ENCODE measurements around the gene TTC9.

DNA sequence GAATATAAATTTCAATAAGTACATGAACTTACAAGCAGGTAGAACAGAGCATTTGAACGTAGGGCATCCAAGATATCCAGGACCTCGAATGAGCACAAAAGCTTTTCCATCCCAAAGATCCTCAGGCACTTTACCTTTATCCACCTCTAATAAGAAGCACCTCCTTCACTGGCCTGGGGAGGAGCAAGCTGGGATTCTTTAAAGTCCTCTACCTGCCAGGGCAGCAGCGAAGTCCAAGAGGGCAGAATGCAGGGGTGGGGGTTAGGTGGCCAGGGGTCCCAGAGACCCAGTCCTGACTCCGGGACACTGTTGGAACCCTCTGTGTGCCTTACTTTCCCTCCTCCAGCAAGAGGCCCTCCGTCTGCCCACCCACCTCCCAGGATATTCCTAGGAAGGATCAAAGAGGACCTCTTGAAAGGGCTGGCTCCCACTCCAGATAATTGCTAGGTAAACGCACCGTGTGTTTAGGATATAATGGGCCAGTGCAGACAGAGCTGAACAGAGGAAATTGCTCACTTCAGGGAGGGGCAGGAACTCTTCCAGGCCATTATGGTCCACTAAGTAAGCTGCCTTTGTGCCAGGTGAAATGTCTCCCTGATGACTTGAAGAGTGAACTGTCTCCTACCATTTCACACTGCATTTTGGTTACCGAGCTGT lies 68.1 kb downstream of the TTC9 start:
- TF ChIP-seq, protein P1, sequence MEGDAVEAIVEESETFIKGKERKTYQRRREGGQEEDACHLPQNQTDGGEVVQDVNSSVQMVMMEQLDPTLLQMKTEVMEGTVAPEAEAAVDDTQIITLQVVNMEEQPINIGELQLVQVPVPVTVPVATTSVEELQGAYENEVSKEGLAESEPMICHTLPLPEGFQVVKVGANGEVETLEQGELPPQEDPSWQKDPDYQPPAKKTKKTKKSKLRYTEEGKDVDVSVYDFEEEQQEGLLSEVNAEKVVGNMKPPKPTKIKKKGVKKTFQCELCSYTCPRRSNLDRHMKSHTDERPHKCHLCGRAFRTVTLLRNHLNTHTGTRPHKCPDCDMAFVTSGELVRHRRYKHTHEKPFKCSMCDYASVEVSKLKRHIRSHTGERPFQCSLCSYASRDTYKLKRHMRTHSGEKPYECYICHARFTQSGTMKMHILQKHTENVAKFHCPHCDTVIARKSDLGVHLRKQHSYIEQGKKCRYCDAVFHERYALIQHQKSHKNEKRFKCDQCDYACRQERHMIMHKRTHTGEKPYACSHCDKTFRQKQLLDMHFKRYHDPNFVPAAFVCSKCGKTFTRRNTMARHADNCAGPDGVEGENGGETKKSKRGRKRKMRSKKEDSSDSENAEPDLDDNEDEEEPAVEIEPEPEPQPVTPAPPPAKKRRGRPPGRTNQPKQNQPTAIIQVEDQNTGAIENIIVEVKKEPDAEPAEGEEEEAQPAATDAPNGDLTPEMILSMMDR (IDR thresholded peaks at IDR 0.05; ENCODE audit: low read depth, low read length, poor library complexity, severe bottlenecking) = no peak
- no peak for TF ChIP-seq EZH2phosphoT487 (IDR thresholded peaks at IDR 0.05; ENCODE audit: borderline replicate concordance, low read length)
